H1 (cell line): ENCODE data around the gene LCA5L. TPM values are rescaled to one million over a fixed set of nuclear protein-coding genes. Genes with fewer than 3 reads are reported as not detected.
A peak's percentile ranks its signal among the peaks of the same experiment; 100 is the strongest.

Source experiments
- CTCF ChIA-PET: fragments of 300-600 bp; sonication (Branson Sonifier 250); formaldehyde crosslinking; loops from one replicate; lab custom pipeline; 2021; ENCODE audit not compliant: partially characterized antibody; lab: Charles Lee
- POLR2A ChIA-PET: fragments of 300-600 bp; sonication (Branson Sonifier 250); formaldehyde crosslinking; loops from one replicate; lab custom pipeline; 2021; ENCODE audit warnings: inconsistent platforms; ENCODE audit not compliant: partially characterized antibody; lab: Charles Lee
- DNase-seq, 2 experiments: peaks; one replicate each; pipeline versions ENCODE4 v3.0.0 to v3.0.0-alpha.2; 2010 to 2022; ENCODE audit warnings: low spot score in 2 of 2, low read depth in 1 of 2, mixed read lengths in 1 of 2
- FAIRE-seq: peaks from 2 replicates; lab custom pipeline; 2011; peaks lifted over from hg19 to GRCh38; lab: Jason Lieb, UNC
- H2AFZ ChIP-seq: 2 replicates; pipeline ENCODE4 v1.8.1; 2012; ENCODE audit warnings: low read length, inconsistent platforms
- H2AK5ac ChIP-seq: 2 replicates; pipeline ENCODE4 v1.6.1; 2013; ENCODE audit warnings: low read depth, low read length
- H2BK120ac ChIP-seq: replicated peaks from 2 replicates; pipeline ENCODE3; 2013; ENCODE audit warnings: low read depth, low read length, inconsistent platforms
- H2BK12ac ChIP-seq: 2 replicates; pipeline ENCODE4 v1.6.1; 2013; ENCODE audit warnings: low read depth, low read length
- H2BK15ac ChIP-seq: 2 replicates; pipeline ENCODE4 v1.6.1; 2013; ENCODE audit warnings: low read length
- H2BK20ac ChIP-seq: 2 replicates; pipeline ENCODE4 v1.6.1; 2013; ENCODE audit warnings: low read length
- H2BK5ac ChIP-seq: 2 replicates; pipeline ENCODE4 v1.6.1; 2013; ENCODE audit warnings: low read depth, low read length
- H3K14ac ChIP-seq: 2 replicates; pipeline ENCODE4 v1.6.1; 2013; ENCODE audit warnings: inconsistent platforms; ENCODE audit not compliant: insufficient read length
- H3K18ac ChIP-seq: 2 replicates; pipeline ENCODE4 v1.6.1; 2013; ENCODE audit warnings: low read length; ENCODE audit errors: extremely low read depth
- H3K23ac ChIP-seq: 2 replicates; pipeline ENCODE4 v1.6.1; 2013; ENCODE audit warnings: inconsistent platforms; ENCODE audit not compliant: insufficient read length
- H3K23me2 ChIP-seq: 2 replicates; pipeline ENCODE4 v1.6.1; 2013; ENCODE audit warnings: low read depth, low read length
- H3K27ac ChIP-seq: 2 replicates; pipeline ENCODE4 v1.6.1; 2011; ENCODE audit warnings: low read depth, low read length, inconsistent platforms
- H3K27me3 ChIP-seq, 4 experiments: replicated peaks in 1 of 4; 1 replicate in 1 of 4; 2 replicates in 3 of 4; pipeline versions ENCODE4 v1.6.1 to v1.8.1; 2011 to 2013; ENCODE audit warnings: low read length in 3 of 4, mild to moderate bottlenecking in 3 of 4, inconsistent platforms in 2 of 4, mixed read lengths in 2 of 4, moderate library complexity in 1 of 4; ENCODE audit not compliant: control insufficient read depth in 3 of 4, insufficient read depth in 3 of 4; ENCODE audit errors: extremely low read depth in 1 of 4
- H3K36me3 ChIP-seq, 4 experiments: 2 replicates each; pipeline versions ENCODE4 v1.6.1 to v1.8.1; 2011 to 2013; ENCODE audit warnings: mild to moderate bottlenecking in 4 of 4, low read length in 3 of 4, moderate library complexity in 2 of 4, control low read depth in 1 of 4, inconsistent platforms in 1 of 4; ENCODE audit not compliant: insufficient read depth in 4 of 4, control insufficient read depth in 2 of 4
- H3K4ac ChIP-seq: replicated peaks from 2 replicates; pipeline ENCODE3; 2013; ENCODE audit warnings: low read length, low read depth, mixed read lengths, inconsistent platforms; ENCODE audit not compliant: insufficient read length
- H3K4me1 ChIP-seq, 4 experiments: replicated peaks in 1 of 4; 1 replicate in 1 of 4; 2 replicates in 3 of 4; pipeline versions ENCODE4 v1.6.1 to v1.8.1; 2011 to 2013; ENCODE audit warnings: low read length in 3 of 4, inconsistent platforms in 2 of 4, mixed read lengths in 1 of 4; ENCODE audit not compliant: insufficient read depth in 4 of 4, control insufficient read depth in 3 of 4
- H3K4me2 ChIP-seq, 2 experiments: 2 replicates each; pipeline versions ENCODE4 v1.6.1 to v1.8.1; 2011 to 2013; ENCODE audit warnings: low read depth in 2 of 2, low read length in 2 of 2, control low read depth in 1 of 2, inconsistent platforms in 1 of 2, mild to moderate bottlenecking in 1 of 2; ENCODE audit not compliant: insufficient read depth in 1 of 2
- H3K4me3 ChIP-seq, 4 experiments: fragments of 200-600, 300-600 bp in 1 of 4; sonication (generic), shearing (Covaris generic), sonication (Bioruptor Twin) in 1 of 4; 2 replicates each; pipeline versions ENCODE4 v1.5.1 to v1.8.1; 2011 to 2016; ENCODE audit warnings: low read length in 4 of 4, low read depth in 3 of 4, control low read depth in 2 of 4, inconsistent platforms in 2 of 4, mild to moderate bottlenecking in 2 of 4, mixed read lengths in 1 of 4, moderate library complexity in 1 of 4; ENCODE audit not compliant: insufficient read depth in 2 of 4; ENCODE audit errors: extremely low read depth in 1 of 4
- H3K56ac ChIP-seq: replicated peaks from 2 replicates; pipeline ENCODE3; 2013; ENCODE audit warnings: low read depth, mild to moderate bottlenecking, mixed read lengths, low read length, inconsistent platforms; ENCODE audit not compliant: insufficient read length
- H3K79me1 ChIP-seq: 2 replicates; pipeline ENCODE4 v1.6.1; 2013; ENCODE audit warnings: low read depth, low read length, control low read depth
- H3K79me2 ChIP-seq, 2 experiments: 2 replicates each; pipeline versions ENCODE4 v1.6.1 to v1.8.1; 2012 to 2013; ENCODE audit warnings: low read length in 2 of 2, mild to moderate bottlenecking in 2 of 2, inconsistent platforms in 1 of 2; ENCODE audit not compliant: insufficient read depth in 2 of 2, control insufficient read depth in 1 of 2
- H3K9ac ChIP-seq, 4 experiments: replicated peaks in 1 of 4; 1 replicate in 1 of 4; 2 replicates in 3 of 4; pipeline versions ENCODE4 v1.6.1 to v1.8.1; 2011 to 2013; ENCODE audit warnings: low read depth in 3 of 4, low read length in 3 of 4, control low read depth in 2 of 4, mild to moderate bottlenecking in 2 of 4, moderate library complexity in 2 of 4, inconsistent platforms in 1 of 4; ENCODE audit errors: extremely low read depth in 1 of 4
- H3K9me3 ChIP-seq, 2 experiments: 2 replicates each; pipeline versions ENCODE4 v1.6.1 to v1.8.1; 2012 to 2013; ENCODE audit warnings: mild to moderate bottlenecking in 2 of 2, moderate library complexity in 2 of 2, control low read depth in 1 of 2, inconsistent platforms in 1 of 2, low read depth in 1 of 2, low read length in 1 of 2, mixed read lengths in 1 of 2; ENCODE audit not compliant: insufficient read depth in 2 of 2
- H4K20me1 ChIP-seq, 2 experiments: replicated peaks in 1 of 2; 2 replicates each; pipeline versions ENCODE3 to v1.8.1; 2011 to 2013; ENCODE audit warnings: inconsistent platforms in 2 of 2, low read length in 2 of 2, mild to moderate bottlenecking in 1 of 2; ENCODE audit not compliant: insufficient read depth in 2 of 2, control insufficient read depth in 1 of 2
- H4K5ac ChIP-seq: 2 replicates; pipeline ENCODE4 v1.6.1; 2013; ENCODE audit warnings: low read length, low read depth, mixed read lengths, inconsistent platforms; ENCODE audit not compliant: insufficient read length
- H4K8ac ChIP-seq: 2 replicates; pipeline ENCODE4 v1.8.0; 2013; ENCODE audit warnings: mild to moderate bottlenecking, moderate library complexity, low read length, inconsistent platforms; ENCODE audit not compliant: insufficient read depth; ENCODE audit errors: extremely low read depth
- H4K91ac ChIP-seq: replicated peaks from 2 replicates; pipeline ENCODE3; 2013; ENCODE audit warnings: low read length, mixed read lengths, inconsistent platforms; ENCODE audit not compliant: insufficient read length
- WGBS, 2 experiments: shearing (Covaris generic) in 1 of 2; methylation state at CpG; one replicate each; pipeline versions ENCODE4 v1.1.6 to v1.1.7; 2013 to 2015; ENCODE audit warnings: low lambda C conversion rate in 2 of 2, mixed read lengths in 2 of 2, inconsistent platforms in 1 of 2, low coverage in 1 of 2, missing lambda C conversion rate in 1 of 2; ENCODE audit not compliant: insufficient replicate concordance in 2 of 2, insufficient coverage in 1 of 2, insufficient read length in 1 of 2; ENCODE audit errors: extremely low coverage in 1 of 2, missing lambda C conversion rate in 1 of 2; 5-methylcytosine and 5-hydroxymethylcytosine counted together
- polyA plus RNA-seq, 7 experiments: library from polyadenylated mRNA; depleted of rRNA in 3 of 7; stranded (reverse) in 5 of 7; unstranded in 2 of 7; fragments of >200 nt in 5 of 7; fragments of 200-250 nt in 2 of 7; gene quantifications; 1 replicate in 5 of 7; 2 replicates in 1 of 7; 4 replicates in 1 of 7; pipeline versions ENCODE4 v1.2.1 to v1.2.3, GENCODE V29; 2011 to 2013; ENCODE audit warnings: missing spikeins in 2 of 7, mixed read lengths in 2 of 7
- total RNA-seq: library from RNA; stranded (reverse); fragmentation: NEBNext Ultra II Directional; extraction: Animal tissue kit (Norgen Biotek cat#: 25700); gene quantifications from 2 replicates; pipeline ENCODE4 v1.2.1, GENCODE V29; 2021

LCA5L gene
- total and polyA plus RNA-seq, 2 of the 8 experiments (the other 6 are each of a cell fraction or from before 2014, with no cell fraction given): 0.11 to 0.84 TPM

DNA sequence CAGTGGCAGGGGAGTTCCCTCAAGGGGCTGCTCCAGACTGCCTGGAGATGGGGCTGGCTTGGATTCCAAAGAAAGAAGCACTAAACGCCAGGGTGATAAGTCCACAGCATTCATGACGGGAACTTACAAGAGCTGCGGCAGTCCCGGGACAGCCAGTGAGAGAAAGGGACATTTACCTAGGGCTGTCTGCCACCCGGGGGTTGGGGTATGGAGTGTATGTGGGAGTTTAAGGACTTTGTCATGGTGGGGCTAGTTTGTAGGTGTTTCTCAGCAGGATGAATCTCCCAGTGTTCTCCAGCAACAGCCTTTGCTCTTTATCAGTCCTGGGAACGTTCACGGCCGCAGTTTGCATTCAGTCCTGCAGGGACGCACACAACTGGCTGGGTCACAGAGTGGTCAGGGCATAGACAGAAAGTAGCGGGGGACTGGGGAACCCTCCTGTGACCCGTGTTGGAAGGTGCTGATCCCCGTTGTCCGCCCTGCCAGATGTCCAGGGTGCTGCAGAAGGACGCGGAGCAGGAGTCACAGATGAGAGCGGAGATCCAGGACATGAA is 55.3 kb downstream of the LCA5L start:
- Histone ChIP-seq H2BK120ac (no peak overlapping the region), H2BK15ac (no peak overlapping the region), H3K23me2 (no peaks in the 10 kb centered on the region; the same call in 1 of the 2 replicates), H4K5ac (no peak overlapping the region), H3K9me3 (no peaks in the 10 kb centered on the region), H2AFZ (no peak overlapping the region), H3K36me3 (peaks cover 0 to 26% (median 9%) of the 10 kb centered on the region in 4 experiments; a peak in 5 of 8 replicates), H2BK5ac (no peak overlapping the region), H3K79me1 (no peaks in the 10 kb centered on the region; the same call in 1 of the 2 replicates), H3K4me1 (peaks cover 0 to 2% (median 0%) of the 10 kb centered on the region in 4 experiments; a peak in 1 of 7 replicates), H2AK5ac (no peak overlapping the region; the same call in 1 of the 2 replicates), H3K27ac (no peak overlapping the region), H3K27me3 (no peaks in the 10 kb centered on the region), H3K4ac (peak overlapping the region; percentile 20), H3K18ac (no peak overlapping the region), H3K4me2 (no peak overlapping the region), H3K79me2 (peaks cover 0 to 3% of the 10 kb centered on the region in 2 experiments; a peak in 1 of 4 replicates), H2BK12ac (peak overlapping the region; percentile 60; the same call in 1 of the 2 replicates), H4K8ac (0 out of 2 replicates have a peak overlapping the region, but pooled peaks have one; percentile 7), H3K9ac (no peak overlapping the region), H3K56ac (no peak overlapping the region), H2BK20ac (no peak overlapping the region), H3K4me3 (no peak overlapping the region), H4K91ac (no peak overlapping the region), H4K20me1 (no peaks in the 10 kb centered on the region), H3K14ac (no peak overlapping the region), H3K23ac (no peak overlapping the region)
- 77% methylated on average over 16 of the region's 16 CpGs; no CpG with 5 or more reads in 1 of the 2 experiments for WGBS, 2 experiments
- FAIRE-seq (no peak), DNase-seq (no peak)
- CTCF ChIA-PET: interaction anchor here (0.7 to 6.7 kb wide), 15 partner anchors 8 to 230 kb away, joined by 3 to 47 read pairs (median 5); no protein-coding TSS in a partner anchor
- POLR2A ChIA-PET: interaction anchor here (1.1 to 1.8 kb wide), 2 partner anchors 42 to 76 kb away, joined by 3 to 7 read pairs; partner anchors contain the start of gene HMGN1
